HG02852 (cell line): ENCODE measurements around the gene CDKL4.
"Not testable (repeated sequence)": the region's sequence is repeated elsewhere in the genome, so short reads cannot be mapped to it uniquely, and the experiment has no call there.

Experiments
- ATAC-seq: cut with Tn5 transposase; IDR thresholded peaks from one replicate; pipeline ENCODE4 v1.9.1; 2021; ENCODE audit warnings: mild to moderate bottlenecking, moderate library complexity; ENCODE audit not compliant: unreplicated experiment

Gene CDKL4

GRCh38 chr2:39144416-39144815 is 99.4 kb downstream of the CDKL4 start:
- no peak for ATAC-seq

- ATAC-seq, result no peak
Measured at GRCh38 chr2:39142904-39143605, 100.7 kb downstream of the CDKL4 start.

DNA sequence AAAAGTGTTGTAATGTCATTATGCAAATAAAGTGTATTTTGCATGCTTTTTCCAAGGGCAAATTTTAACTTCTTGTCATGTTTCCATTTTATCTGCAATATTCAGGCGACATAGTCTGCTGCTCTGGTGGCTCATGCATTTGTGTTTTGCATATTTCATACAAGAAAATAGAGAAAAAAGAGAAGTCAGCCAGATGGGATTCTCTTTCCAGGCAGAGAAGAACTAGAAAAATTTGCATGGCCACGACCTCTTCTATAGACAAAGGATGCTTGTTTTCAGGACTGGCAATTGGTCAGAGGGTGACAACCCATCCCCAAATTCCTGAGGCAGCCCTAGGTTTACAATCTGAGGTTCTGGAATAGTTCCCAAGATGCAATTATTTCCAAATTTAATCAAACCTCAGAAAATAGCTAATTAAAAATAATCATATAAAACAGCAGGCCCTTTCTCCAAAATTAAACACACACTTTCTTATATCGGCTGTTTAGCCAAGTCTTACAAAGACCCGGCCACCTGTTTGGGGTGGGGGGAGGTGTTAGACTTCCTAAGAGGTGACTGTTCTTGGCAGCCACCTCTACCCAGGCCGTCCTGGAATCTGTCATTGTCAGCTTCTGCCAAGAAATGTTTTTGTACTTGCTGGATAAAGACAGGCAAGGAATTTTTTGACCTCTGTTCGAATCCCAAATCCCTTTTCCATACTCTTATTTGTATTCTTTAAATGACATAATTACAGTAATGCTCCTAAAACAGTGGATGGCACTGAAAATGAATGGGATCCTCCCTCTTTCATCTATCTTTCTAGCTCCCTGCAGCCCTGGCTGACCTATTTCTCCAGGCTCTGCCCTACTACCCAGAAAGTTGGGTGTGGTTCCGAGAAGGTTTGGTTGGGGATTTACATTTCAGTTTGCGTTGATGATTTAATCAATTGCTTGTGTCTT is 102.2 kb downstream of the CDKL4 start:
- peak; percentile 56 for ATAC-seq

- peak; percentile 6 for ATAC-seq
Measured at GRCh38 chr2:39140948-39141333, 102.8 kb downstream of the CDKL4 start.

DNA sequence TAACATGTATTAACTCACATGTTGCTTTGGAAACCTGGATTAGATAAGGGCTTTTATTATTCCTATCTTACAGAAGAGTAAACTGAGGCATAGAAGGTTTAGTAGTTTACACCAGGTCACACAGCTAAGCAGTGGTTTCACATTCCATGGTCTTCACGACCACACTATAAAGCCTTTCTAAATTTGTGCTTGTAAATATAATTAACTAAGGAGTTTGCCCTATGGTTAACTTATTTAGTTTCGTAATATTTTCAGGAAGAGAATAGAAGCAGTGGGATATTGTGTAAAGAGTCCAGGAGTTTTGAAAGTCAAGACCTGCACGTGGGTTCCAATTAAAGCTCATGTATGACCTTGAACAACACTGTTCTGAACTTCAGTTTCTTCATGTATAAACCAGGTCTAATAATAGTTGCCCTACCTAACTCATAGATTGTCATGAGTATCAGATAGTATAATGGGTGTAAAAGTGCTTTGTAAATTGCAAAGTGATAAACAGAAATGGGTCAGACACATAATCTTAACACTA is 103.4 kb downstream of the CDKL4 start:
- ATAC-seq, result no peak

- ATAC-seq, result no peak
Measured at GRCh38 chr2:39139511-39140237, 104.1 kb downstream of the CDKL4 start.

DNA sequence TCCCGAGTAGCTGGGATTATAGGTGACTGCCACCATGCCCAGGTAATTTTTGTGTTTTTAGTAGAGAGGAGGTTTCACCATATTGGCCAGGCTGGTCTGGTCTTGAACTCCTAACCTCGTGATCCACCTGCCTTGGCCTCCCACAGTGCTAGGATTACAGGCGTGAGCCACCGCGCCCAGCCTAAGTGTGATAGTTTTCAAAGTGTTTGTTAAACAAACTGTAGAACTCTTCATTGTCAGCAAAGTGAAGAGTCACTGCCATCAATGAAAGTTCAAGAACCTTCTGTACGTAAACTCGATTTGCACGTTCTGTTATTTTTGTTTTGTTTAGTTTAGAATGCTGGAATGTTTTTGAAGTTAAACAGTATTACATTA is 104.9 kb downstream of the CDKL4 start:
- no peak for ATAC-seq

DNA sequence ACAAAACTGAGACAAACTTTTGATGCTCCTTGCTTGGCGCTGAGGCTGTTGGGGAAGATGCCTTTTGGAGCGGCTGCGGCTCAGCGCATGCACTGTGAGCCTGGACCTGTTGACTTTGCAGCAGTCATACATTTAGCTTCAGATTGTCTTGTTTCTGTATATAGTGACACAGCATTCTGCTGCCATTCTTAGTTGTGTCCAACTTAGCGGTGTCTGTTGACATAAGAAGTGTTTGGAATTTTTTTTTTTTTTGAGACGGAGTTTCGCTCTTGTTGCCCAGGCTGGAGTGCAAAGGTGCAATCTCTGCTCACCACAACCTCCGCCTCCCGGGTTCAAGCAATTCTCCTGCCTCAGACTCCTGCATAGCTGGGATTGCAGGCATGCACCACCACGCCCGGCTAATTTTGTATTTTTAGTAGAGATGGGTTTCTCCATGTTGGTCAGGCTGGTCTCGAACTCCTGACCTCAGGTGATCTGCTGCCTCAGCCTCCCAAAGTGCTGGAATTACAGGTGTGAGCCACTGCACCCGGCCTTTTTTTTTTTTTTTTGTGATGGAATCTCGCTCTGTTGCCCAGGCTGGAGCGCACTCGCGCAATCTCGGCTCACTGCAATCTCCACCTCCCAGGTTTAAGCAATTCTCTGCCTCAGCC is 105.5 kb downstream of the CDKL4 start:
- ATAC-seq, result not testable (repeated sequence)

DNA sequence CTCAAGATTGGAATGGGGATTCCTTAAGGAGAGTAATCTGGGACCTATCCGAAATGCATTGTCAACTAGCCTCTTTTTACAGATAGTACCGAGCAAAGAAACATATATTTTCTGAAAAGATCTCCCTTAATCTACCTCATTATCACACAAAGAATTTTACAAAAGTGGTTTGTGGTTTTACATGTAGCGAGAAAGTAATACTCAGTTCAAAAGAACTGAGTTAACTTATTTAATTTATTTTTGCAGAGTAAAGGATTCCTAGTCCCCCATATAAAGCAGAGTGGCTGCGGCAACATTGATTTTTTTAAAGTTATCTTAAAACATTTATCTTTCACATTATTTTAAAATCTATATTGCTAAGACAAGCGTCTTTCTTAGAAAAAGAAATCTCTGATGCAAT is 107.0 kb downstream of the CDKL4 start:
- ATAC-seq, result no peak

DNA sequence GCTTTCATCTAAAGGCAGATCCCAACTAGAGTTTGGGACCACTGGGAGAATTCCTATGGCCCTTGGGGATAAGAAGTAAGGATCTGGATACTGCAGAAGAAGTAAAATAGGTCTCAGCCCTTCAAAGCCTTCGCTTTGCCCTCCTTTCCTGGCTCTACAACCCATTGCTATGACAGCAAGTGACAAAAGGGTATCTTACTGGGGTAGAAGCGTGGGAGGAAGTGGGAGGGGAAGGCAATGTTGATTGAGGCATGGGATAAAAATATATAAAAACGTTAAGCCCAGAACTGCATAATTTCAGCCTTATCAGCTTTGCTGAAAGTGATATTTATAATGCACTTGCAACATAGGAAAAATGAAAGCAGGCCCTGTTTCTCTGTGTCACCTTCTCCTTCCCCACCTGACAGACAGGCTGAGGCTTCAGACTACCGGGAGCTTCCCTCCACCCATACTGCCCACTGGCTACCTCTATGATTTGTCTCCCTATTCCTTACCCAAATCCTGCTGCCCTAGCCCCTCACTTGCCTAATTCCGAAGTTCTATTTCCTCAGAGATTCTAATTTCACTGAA is 108.0 kb downstream of the CDKL4 start:
- no peak for ATAC-seq

DNA sequence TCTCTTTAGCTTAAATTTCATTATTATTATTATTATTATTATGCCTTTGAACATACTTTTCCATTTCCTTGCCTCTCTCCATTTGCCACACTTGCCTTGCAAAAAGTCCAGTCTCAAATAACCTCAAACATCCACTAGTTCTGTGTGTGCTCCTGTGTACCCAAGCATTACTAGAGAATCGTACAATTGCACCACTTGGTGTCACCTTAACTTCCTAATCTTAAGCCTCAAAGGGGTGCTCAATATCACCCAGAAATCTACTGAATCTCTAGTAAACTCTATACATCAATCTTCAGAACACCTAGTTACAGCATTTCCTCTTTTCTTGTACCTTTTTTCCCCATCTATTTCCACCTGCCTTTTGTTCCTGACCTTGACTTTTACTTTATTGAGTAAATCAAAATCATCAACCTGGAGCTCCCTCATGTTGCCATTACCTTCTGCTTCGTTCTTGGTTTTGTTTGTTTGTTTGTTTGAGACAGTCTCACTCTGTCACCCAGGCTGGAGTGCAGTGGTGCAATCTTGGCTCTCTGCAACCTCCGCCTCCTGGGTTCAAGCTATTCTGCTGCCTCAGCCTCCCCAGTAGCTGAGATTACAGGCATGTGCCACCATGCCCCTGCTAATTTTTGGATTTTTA is 110.4 kb downstream of the CDKL4 start:
- no peak for ATAC-seq

- ATAC-seq, result peak; percentile 53
Measured at GRCh38 chr2:39128919-39129391, 114.8 kb downstream of the CDKL4 start.

DNA sequence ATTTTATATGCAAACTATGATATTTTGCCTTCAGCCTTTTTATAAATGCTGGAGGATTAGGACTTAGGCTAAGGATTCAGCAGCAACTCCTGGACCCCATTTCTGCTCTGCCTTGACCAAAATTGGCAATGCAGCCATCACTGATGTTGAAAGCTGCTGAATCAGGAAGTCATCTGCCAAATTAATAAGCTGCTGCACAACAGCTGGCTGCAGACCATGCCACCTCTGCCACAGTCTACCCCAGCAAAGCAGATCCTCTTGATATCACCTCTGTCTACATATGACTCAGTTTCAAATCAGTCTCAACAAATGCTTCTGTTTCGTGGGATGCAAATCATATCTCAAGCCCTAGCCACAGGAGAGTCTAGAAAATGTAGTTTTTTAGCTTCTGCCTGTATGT is 115.8 kb downstream of the CDKL4 start:
- peak; percentile 43 for ATAC-seq
